Skin of body (tissue), 2 donors: ENCODE data around the gene PANK4. TPM values are rescaled to one million over a fixed set of nuclear protein-coding genes. Genes with fewer than 3 reads are reported as not detected.

Experiments
- DNase-seq: peaks from one replicate; lab custom pipeline; 2025; lab: John Stamatoyannopoulos, UW
- total RNA-seq: library from RNA; depleted of rRNA; stranded (reverse); fragments of >200 nt; gene quantifications from one replicate; pipeline ENCODE4 v1.2.3, GENCODE V29; 2014

PANK4 gene
- total RNA-seq, 1 donor from 2014 or later: 24.1 TPM

- no peak for DNase-seq
Measured at GRCh38 chr1:2529784-2530512, 3.6 kb upstream of the PANK4 start, which contains the start of gene HES5. Gene HES5 (minus strand): TSS chr1:2530263. CDS start chr1:2530164, 99 bp downstream.

- DNase-seq: no peak
Measured at GRCh38 chr1:2528966-2529783, 2.8 kb upstream of the PANK4 start.

GRCh38 chr1:2528611-2528965 is 2.2 kb upstream of the PANK4 start:
- no peak for DNase-seq

DNA sequence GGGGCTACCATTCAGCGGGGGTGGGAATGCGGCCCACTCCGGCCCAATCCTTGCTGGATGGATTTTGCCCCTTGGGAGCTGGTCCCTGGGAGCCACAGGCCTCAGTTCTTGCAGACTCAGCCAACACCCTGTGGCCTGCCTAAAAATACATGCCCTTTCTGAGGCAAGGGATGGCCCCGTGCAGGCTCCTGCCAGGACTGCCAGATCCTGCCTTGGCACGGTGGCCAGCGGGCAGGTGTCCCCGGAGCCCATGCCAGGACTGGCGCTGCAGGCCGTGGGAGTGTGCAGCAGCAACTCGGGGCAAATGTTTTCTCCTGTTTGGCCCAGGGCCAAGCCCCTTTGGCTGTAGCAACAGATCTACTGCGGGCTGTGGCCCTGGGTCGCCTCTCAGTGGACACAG is 1.6 kb upstream of the PANK4 start:
- DNase-seq: no peak

- DNase-seq: no peak
Measured at GRCh38 chr1:2527556-2527860, 1.1 kb upstream of the PANK4 start.

DNA sequence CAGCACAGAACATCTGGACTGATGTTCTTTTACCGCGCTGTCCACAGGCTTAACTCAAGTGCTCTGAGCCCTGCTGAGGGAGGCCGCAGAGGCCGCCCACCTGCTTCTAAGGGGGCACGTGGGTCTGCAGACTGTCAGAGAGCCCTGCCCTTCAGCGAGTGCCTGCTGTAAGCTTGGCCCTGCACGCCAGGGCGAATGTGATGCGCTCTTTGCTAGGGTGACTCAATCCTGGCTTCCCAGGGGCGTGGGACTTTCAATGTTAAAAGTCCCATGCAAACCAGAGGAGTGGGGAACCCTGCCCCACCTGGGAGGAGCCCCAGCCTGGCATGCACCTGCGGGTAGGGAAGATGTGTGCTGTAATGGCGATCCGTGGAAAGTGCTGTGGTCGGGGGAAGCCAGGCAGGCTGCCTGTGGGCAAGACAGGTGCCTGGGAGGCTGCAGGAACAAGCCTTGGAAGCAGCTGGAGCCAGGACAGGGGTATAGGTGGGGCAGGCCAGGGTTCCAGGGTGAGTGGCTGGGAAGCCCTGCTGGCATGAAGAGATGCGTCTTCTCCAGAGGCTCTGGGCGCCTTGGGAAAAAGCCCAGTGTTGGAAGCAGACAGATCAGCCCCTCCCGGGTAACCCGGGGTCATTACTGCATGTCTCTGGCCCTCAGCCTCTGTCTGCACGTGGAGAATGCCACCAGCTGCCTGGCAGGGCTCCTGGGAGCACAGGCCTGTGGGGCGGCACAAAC is 594 bp upstream of the PANK4 start:
- DNase-seq: peak; percentile 52

- DNase-seq: no peak
Measured at GRCh38 chr1:2525572-2525919, 850 bp downstream of the PANK4 start.

- no peak for DNase-seq
Measured at GRCh38 chr1:2523891-2524609, 2.3 kb downstream of the PANK4 start.

- DNase-seq: no peak
Measured at GRCh38 chr1:2523191-2523890, 3.1 kb downstream of the PANK4 start.

GRCh38 chr1:2522230-2522629 is 4.2 kb downstream of the PANK4 start:
- DNase-seq: no peak

DNA sequence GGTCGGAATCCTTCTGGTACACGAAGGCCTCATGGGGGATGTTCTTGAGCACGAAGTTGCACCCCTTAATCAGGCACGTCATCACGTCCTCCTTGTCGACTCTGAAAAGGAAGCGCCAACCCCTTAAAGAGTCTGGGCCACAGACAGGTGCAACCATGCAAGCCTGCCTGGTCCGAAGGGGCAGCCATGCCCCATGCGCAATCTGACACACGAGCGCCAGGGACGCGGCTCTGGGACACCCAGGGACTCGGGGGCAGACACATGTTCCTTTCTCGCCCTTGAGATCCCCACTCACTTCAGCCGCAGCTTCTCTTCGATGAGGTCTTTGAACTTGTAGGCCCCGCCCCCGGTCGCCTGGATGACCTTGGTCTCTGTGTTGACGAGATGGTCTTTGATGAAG is 5.6 kb downstream of the PANK4 start:
- no peak for DNase-seq

DNA sequence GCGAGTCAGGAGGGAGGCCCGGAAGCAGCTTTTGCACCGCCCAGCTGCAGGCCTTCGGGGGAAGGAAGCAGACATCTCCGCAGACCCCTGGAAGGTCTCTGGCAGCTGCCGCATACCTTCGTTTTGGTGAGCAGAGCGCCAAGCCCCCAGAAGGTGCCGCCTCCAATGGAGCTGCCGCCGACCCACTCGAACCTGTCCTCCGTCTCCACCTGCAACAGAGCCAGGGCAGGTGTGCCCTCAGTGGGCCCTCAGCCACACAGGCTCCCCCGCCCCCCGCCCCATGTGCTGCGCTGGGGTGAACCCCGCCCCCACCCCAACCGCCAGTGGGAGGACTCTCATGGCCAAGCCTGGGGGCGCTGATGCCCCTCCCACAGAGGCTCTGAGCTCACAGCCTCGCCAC is 6.2 kb downstream of the PANK4 start:
- no peak for DNase-seq

DNA sequence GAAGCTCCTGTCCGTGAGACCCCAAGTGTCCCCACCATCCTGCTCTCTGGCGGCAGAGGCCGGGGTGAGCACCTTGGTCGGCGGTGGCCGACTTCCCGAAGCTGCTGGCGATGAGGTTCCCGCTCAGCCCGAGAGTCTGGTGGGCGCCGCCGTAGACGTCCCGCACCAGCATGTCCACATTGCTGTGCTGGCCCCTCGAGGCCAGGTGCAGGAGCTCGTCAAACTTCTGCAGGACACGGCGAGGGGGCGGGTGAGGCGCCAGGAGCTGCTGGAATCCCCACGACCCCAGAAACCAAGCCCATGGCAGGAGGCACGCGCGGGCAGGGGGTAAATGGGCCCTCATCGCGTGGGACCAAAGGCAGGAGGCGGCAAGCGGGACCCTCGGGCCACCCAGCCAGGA is 6.7 kb downstream of the PANK4 start:
- no peak for DNase-seq

GRCh38 chr1:2519029-2519685 is 7.2 kb downstream of the PANK4 start:
- no peak for DNase-seq

DNA sequence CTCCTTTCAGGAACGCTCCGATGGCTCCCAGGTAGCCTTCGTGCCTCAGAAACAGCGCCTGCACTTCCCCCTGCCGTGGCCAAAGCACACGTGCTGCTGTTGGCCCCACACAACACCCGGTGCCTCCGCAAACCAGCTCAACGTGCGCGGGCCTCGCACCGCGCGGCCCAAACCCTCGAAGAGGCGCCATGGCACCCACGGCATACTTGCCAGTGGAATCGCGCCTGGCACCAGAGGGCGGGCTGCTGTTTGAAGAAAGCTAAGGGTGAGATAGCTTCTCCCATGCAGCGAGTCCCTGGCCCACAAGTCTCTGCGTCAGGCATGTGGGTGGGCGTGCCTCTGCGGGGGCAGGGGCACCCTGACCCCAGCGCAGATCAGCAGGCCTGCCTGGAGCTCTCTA is 7.9 kb downstream of the PANK4 start:
- DNase-seq: no peak

GRCh38 chr1:2517966-2518365 is 8.4 kb downstream of the PANK4 start:
- DNase-seq: no peak

DNA sequence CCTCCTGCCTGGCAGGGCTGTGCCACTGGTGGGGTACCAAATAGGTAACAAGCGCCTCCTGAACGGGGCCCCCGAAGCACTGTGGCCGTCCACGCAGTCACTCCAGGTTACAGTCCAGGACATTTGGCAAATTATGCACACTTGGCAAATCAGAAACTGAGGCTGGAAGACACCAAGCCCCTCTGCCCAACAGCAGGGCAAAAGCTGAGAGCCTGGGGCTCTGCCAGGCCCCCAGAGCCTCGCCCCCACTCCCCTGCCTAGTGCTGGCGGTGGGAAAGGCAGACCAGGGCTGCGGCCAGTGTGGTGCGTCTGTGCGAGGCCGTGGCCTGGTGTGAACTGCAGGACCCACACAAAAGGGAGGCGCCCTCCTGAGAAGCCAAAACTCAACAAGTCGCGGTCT is 9.4 kb downstream of the PANK4 start:
- DNase-seq: no peak

GRCh38 chr1:2516124-2516523 is 10.3 kb downstream of the PANK4 start:
- DNase-seq: no peak

DNA sequence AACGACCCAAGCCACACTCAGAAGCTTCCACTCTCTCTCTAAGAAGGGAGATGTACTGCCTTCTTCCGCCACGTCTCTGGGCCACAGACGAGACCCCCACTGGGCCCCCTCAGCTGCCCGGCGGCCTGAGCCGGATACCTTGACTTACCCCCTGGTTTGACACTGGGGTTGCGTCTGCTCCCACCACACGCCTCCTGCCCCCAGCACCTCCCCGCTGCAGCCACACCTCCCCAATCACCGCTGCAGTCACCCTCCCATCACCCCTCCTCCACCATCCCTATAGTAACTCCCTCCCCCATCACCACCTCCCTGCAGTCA is 10.7 kb downstream of the PANK4 start:
- DNase-seq: no peak

DNA sequence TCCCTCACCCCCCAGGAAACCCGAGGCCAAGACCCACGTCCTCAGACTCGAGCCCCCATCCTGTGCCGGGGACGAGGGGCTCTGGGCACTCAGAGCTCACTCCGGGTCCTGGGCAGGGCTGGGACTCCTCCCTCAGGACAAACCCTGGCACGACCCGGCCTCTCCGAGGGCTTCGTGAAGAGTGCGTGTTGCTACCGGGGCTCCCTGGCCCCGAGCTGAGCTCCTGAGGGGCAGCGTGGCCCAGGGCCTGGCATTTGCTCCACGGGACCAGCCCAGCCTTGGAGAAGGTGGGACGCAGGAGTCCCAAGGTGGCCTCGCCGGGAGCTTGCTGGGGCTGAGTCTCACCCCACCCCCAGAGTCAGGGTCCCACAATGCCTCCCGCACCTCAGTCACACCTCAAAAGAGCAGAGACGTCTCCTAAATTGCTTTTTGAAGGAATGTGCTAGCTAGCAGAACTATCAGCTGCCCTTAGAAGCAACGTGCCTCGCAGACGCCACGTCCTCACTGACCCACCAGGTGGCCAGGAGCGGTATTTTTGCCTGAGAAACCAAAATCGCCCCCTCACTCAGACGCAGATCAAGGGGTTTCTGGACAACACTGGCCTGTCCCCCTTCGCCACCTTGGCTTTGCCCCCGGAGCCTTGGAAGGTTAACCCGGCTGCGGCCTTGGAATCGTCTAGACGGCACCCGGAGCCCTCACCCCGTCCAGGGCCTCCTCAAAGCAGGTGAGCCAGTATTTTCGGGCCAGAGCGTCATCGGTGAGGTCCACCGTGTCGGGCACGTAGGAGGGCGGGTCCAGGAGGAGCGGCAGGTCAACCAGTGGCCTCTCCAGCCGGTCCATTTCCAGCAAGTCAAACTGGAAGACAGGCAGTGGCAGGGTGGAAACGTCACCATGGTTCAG is 11.3 kb downstream of the PANK4 start:
- no peak for DNase-seq
